ENCODE data around the gene RXRA.

GRCh38 chr9:134374301-134375010, 48.2 kb downstream of the RXRA start:
- TF ChIP-seq, protein P1, sequence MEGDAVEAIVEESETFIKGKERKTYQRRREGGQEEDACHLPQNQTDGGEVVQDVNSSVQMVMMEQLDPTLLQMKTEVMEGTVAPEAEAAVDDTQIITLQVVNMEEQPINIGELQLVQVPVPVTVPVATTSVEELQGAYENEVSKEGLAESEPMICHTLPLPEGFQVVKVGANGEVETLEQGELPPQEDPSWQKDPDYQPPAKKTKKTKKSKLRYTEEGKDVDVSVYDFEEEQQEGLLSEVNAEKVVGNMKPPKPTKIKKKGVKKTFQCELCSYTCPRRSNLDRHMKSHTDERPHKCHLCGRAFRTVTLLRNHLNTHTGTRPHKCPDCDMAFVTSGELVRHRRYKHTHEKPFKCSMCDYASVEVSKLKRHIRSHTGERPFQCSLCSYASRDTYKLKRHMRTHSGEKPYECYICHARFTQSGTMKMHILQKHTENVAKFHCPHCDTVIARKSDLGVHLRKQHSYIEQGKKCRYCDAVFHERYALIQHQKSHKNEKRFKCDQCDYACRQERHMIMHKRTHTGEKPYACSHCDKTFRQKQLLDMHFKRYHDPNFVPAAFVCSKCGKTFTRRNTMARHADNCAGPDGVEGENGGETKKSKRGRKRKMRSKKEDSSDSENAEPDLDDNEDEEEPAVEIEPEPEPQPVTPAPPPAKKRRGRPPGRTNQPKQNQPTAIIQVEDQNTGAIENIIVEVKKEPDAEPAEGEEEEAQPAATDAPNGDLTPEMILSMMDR (IDR thresholded peaks at IDR 0.05) = no peak
- TF ChIP-seq POLR2A (IDR thresholded peaks at IDR 0.05) = no peak

Data from vagina (tissue), 2 donors.